K562 (cell line): ENCODE results near the gene LRRC4B. TPM values are rescaled to one million over a fixed set of nuclear protein-coding genes. Genes with fewer than 3 reads are reported as not detected.
A peak's percentile ranks its signal among the peaks of the same experiment; 100 is the strongest.

Source experiments
- ATAC-seq: fragments of 200-7000 bp; cut with Tn5 transposase; 3 replicates; pipeline ENCODE4 v1.9.1; 2020; ENCODE audit warnings: moderate library complexity
- BruUV-seq: library from RNA; stranded (reverse); fragments of 400-500 nt; replicated peaks from 2 replicates; lab custom pipeline; 2021; lab: Mats Ljungman, UMichigan
- CTCF ChIA-PET: fragments of 300-600 bp; formaldehyde crosslinking; extraction: SDS; loops from one replicate; lab custom pipeline; 2021; ENCODE audit warnings: low intra/inter-chr PET ratio; lab: Yijun Ruan, JAX
- POLR2A ChIA-PET: fragments of 300-600, 350-650 bp; sonication (Branson Sonifier 250); formaldehyde crosslinking; extraction: SDS; loops from one replicate; lab custom pipeline; 2021; ENCODE audit warnings: antibody characterized with exemption, inconsistent platforms; lab: Yijun Ruan, JAX
- DNase-seq, 4 experiments: peaks; one replicate each; pipeline versions ENCODE4 v3.0.0 to v3.0.0-alpha.2; 2011 to 2018; ENCODE audit warnings: low spot score in 3 of 4, mixed read lengths in 3 of 4; ENCODE audit errors: extremely low read depth in 1 of 4
- FAIRE-seq: peaks from 2 replicates; lab custom pipeline; 2011; peaks lifted over from hg19 to GRCh38; lab: Jason Lieb, UNC
- H2AFZ ChIP-seq: 2 replicates; pipeline ENCODE4 v1.6.0; 2011; ENCODE audit warnings: low read depth, low read length, control low read depth, inconsistent platforms
- H3K27ac ChIP-seq: fragments of 200-600 bp; 3 replicates; pipeline ENCODE4 v1.8.0; 2011; ENCODE audit warnings: low read depth, mild to moderate bottlenecking, control low read depth, inconsistent platforms, low read length, moderate library complexity, mixed read lengths; ENCODE audit errors: extremely low read depth
- H3K27me3 ChIP-seq, 2 experiments: fragments of 300-600 bp in 1 of 2; 2 replicates in 1 of 2; 3 replicates in 1 of 2; pipeline versions ENCODE4 v1.6.0 to v1.8.0; 2011; ENCODE audit warnings: inconsistent platforms in 2 of 2, low read length in 2 of 2, mild to moderate bottlenecking in 1 of 2, mixed read lengths in 1 of 2, moderate library complexity in 1 of 2; ENCODE audit not compliant: control insufficient read depth in 2 of 2, insufficient read depth in 2 of 2
- H3K36me3 ChIP-seq: fragments of 300-600 bp; 3 replicates; pipeline ENCODE4 v1.8.0; 2011; ENCODE audit warnings: mild to moderate bottlenecking, low read length, inconsistent platforms; ENCODE audit not compliant: control insufficient read depth, insufficient read depth
- H3K4me1 ChIP-seq, 2 experiments: fragments of 200-600 bp in 1 of 2; replicated peaks in 1 of 2; 2 replicates in 1 of 2; 3 replicates in 1 of 2; pipeline versions ENCODE4 v1.5.1 to v1.8.0; 2011; ENCODE audit warnings: inconsistent platforms in 2 of 2, low read length in 2 of 2, mild to moderate bottlenecking in 1 of 2, mixed read lengths in 1 of 2, moderate library complexity in 1 of 2; ENCODE audit not compliant: control insufficient read depth in 2 of 2, insufficient read depth in 2 of 2
- H3K4me2 ChIP-seq: 2 replicates; pipeline ENCODE4 v1.6.1; 2011; ENCODE audit warnings: low read length, control low read depth, inconsistent platforms, mixed read lengths; ENCODE audit not compliant: insufficient read depth
- H3K4me3 ChIP-seq: fragments of 200-600 bp; sonication (generic), shearing (Covaris generic); 2 replicates; pipeline ENCODE4 v1.5.1; 2016; ENCODE audit warnings: control low read depth, inconsistent platforms
- H3K79me2 ChIP-seq: fragments of 200-600 bp; 3 replicates; pipeline ENCODE4 v1.8.0; 2011; ENCODE audit warnings: low read length, inconsistent platforms; ENCODE audit not compliant: control insufficient read depth, insufficient read depth
- H3K9ac ChIP-seq, 2 experiments: 2 replicates each; pipeline versions ENCODE4 v1.6.0 to v1.6.1; 2011; ENCODE audit warnings: low read depth in 2 of 2, low read length in 2 of 2, control low read depth in 1 of 2, inconsistent platforms in 1 of 2, mild to moderate bottlenecking in 1 of 2, mixed read lengths in 1 of 2; ENCODE audit not compliant: insufficient read depth in 1 of 2
- H3K9me1 ChIP-seq: one replicate; pipeline ENCODE4 v1.6.0; 2011; ENCODE audit warnings: inconsistent platforms, mild to moderate bottlenecking, low read length, moderate library complexity; ENCODE audit not compliant: control insufficient read depth, insufficient read depth
- H3K9me3 ChIP-seq: replicated peaks from 2 replicates; pipeline ENCODE4 v1.5.1; 2011; ENCODE audit warnings: low read depth, low read length, inconsistent platforms; ENCODE audit not compliant: control insufficient read depth, insufficient read depth
- H4K20me1 ChIP-seq: replicated peaks from 2 replicates; pipeline ENCODE4 v1.6.1; 2011; ENCODE audit warnings: low read length, inconsistent platforms, mixed read lengths; ENCODE audit not compliant: control insufficient read depth, insufficient read depth
- BCOR ChIP-seq: fragments of 450-650 bp; IDR thresholded peaks from 2 replicates; pipeline ENCODE4 v1.6.1; 2016
- CBX3 ChIP-seq, 2 experiments: IDR thresholded peaks; 1 replicate in 1 of 2; 2 replicates in 1 of 2; pipeline ENCODE4 v1.6.1; 2012; ENCODE audit warnings: inconsistent platforms in 2 of 2, low read length in 2 of 2, borderline replicate concordance in 1 of 2, control low read depth in 1 of 2
- EZH2 ChIP-seq: IDR thresholded peaks from 2 replicates; pipeline ENCODE4 v1.6.1; 2012; ENCODE audit warnings: low read depth, mild to moderate bottlenecking, inconsistent platforms, low read length, borderline replicate concordance
- NRF1 ChIP-seq, 2 experiments: fragments of 450-650 bp; IDR thresholded peaks in 1 of 2; conservative IDR thresholded peaks in 1 of 2; 2 replicates each; pipeline ENCODE4 v1.6.1; 2014; ENCODE audit warnings: mild to moderate bottlenecking in 2 of 2
- RBM25 ChIP-seq: fragments of 200-400 bp; formaldehyde crosslinking; IDR thresholded peaks from 2 replicates; pipeline ENCODE4 v1.6.1; 2018; ENCODE audit warnings: low read length, low read depth, moderate library complexity; ENCODE audit not compliant: severe bottlenecking
- ZNF354B ChIP-seq: fragments of 250-450 bp; sonication (Bioruptor Pico); IDR thresholded peaks from 2 replicates; pipeline ENCODE4 v1.4.0; 2020
- ZNF507 ChIP-seq: conservative IDR thresholded peaks from 2 replicates; pipeline ENCODE4 v1.6.1; 2017; ENCODE audit warnings: missing genetic modification characterization, missing compliant biosample characterization
- WGBS: fragments of 100-300 bp; shearing (Covaris generic); methylation state at CpG from one replicate; pipeline ENCODE4 v1.1.6; 2016; ENCODE audit warnings: low coverage, mixed read lengths; ENCODE audit not compliant: insufficient coverage; ENCODE audit errors: missing lambda C conversion rate; 5-methylcytosine and 5-hydroxymethylcytosine counted together
- in situ Hi-C: fragments of 300-500 bp; cut with MboI; formaldehyde crosslinking; loops from 4 replicates; pipeline ENCODE4 v1.15.0; 2018; ENCODE audit warnings: inconsistent platforms, mixed read lengths
- intact Hi-C: fragments of 100-400 bp; cut with micrococcal nuclease; formaldehyde crosslinking; loops from 2 replicates; pipeline ENCODE4 v1.14.2; 2022
- polyA plus RNA-seq, 8 experiments: library from polyadenylated mRNA; depleted of rRNA in 4 of 8; stranded (reverse) in 5 of 8; unstranded in 3 of 8; fragments of >200 nt; fragmentation: Nextera tagmentation in 2 of 8; fragmentation: Illumina TruSeq in 1 of 8; extraction: Ambion mirVana in 2 of 8; extraction: Trizol in 1 of 8; gene quantifications; 2 replicates each; pipeline versions ENCODE4 v1.2.1 to v1.2.3, GENCODE V29; 2011 to 2014; ENCODE audit warnings: inconsistent platforms in 1 of 8, missing spikeins in 1 of 8
- total RNA-seq, 7 experiments: library from RNA; depleted of rRNA in 6 of 7; stranded (reverse); fragments of >200 nt in 6 of 7; fragmentation: Illumina TruSeq in 2 of 7; extraction: Trizol in 2 of 7; gene quantifications; 2 replicates each; pipeline versions ENCODE4 v1.2.1 to v1.2.3, GENCODE V29; 2011 to 2021; ENCODE audit warnings: low replicate concordance in 1 of 7

The LRRC4B gene
- total and polyA plus RNA-seq, 9 of the 15 experiments (the other 6 are each of a cell fraction or from before 2014, with no cell fraction given): 0.18 to 9.6 (median 2.9) TPM; not detected in 2

GRCh38 chr19:50534478-50534877 lies 33.8 kb downstream of the LRRC4B start (continued):
- TF ChIP-seq NRF1 (conservative IDR thresholded peaks at IDR 0.05 in 1 of 2, IDR thresholded peaks at IDR 0.05 in 1 of 2): no peak
- TF ChIP-seq BCOR: no peak

DNA sequence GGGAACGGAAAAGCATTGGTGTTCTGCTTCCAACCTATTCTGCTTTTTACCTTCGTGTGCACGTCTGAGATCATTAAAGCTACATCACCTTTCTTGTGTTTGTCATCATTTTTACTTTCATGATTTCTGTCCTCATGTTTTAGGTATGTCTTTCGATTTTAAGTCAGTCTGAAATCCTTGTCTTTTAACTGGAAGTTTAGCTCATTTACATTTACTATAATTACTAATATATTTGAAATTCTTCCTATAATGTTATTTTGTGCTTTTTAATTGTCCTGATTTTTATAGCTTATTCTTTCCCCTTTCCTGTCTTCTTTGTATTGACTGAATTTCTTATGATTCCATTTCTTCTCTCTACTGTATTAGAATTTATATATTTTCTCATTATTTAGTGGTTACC lies 35.3 kb downstream of the LRRC4B start:
- intact Hi-C loops (loop anchor here (10.0 kb wide), 1 partner anchor 172 kb away; no protein-coding TSS in a partner anchor), in situ Hi-C loops (loop anchor here (5.0 to 10.0 kb wide), 2 partner anchors 249 to 382 kb away; partner anchors contain the start of gene KLK4)
- no peak overlapping the region for H3K27ac ChIP-seq
- peaks cover 3% of the 10 kb centered on the region for H3K9me1 ChIP-seq
- H3K4me3 ChIP-seq: no peak overlapping the region
- no peak overlapping the region for H3K4me2 ChIP-seq
- H3K79me2 ChIP-seq: no peaks in the 10 kb centered on the region
- 5% methylated on average over 4 of the region's 4 CpGs for WGBS
- DNase-seq (no peak), FAIRE-seq (no peak), ATAC-seq (no peak)
- no peaks in the 10 kb centered on the region for H3K36me3 ChIP-seq
- H2AFZ ChIP-seq: no peak overlapping the region
- peaks cover 3 to 22% of the 10 kb centered on the region in 2 experiments; a peak in 3 of 5 replicates for H3K27me3 ChIP-seq
- CTCF ChIA-PET: interaction anchor here (0.7 kb wide), 1 partner anchor 323 kb away, joined by 4 read pairs; no protein-coding TSS in a partner anchor
- H3K9me3 ChIP-seq: peaks cover 3% of the 10 kb centered on the region
- no peak overlapping the region for H3K9ac ChIP-seq
- TF ChIP-seq ZNF507 (tag) (peak; percentile 100), ZNF354B (CRISPR knock-in tag) (peak; percentile 93), EZH2 (no peak), CBX3 (IDR thresholded peaks at IDR 0.05; ENCODE audit: borderline replicate concordance in 1 of 2, low read length in 2 of 2) (0 out of 3 replicates have a peak, but pooled peaks of 1 of the 2 experiments have one; percentile 38), RBM25 (peak; percentile 57)
- peaks cover 2% of the 10 kb centered on the region; the same call in 1 of the 2 replicates for H4K20me1 ChIP-seq
- peaks cover 0 to 13% of the 10 kb centered on the region in 2 experiments; a peak in 2 of 5 replicates for H3K4me1 ChIP-seq
- BruUV-seq: no TSS peak
- POLR2A ChIA-PET: no interaction called here
